Osteoblast (primary cell): ENCODE data around the gene PPFIA1. TPM values are rescaled to one million over a fixed set of nuclear protein-coding genes. Genes with fewer than 3 reads are reported as not detected.
"Not testable (repeated sequence)": the region's sequence is repeated elsewhere in the genome, so short reads cannot be mapped to it uniquely, and the experiment has no call there.

ENCODE experiments used
- DNase-seq: peaks from one replicate; pipeline ENCODE4 v3.0.0; 2011; ENCODE audit warnings: low spot score, mixed read lengths; ENCODE audit not compliant: insufficient read length; ENCODE audit errors: missing footprints
- H2AFZ ChIP-seq: 2 replicates; pipeline ENCODE4 v1.6.0; 2011; ENCODE audit warnings: mild to moderate bottlenecking, low read length
- H3K27ac ChIP-seq: 2 replicates; pipeline ENCODE4 v1.5.1; 2011; ENCODE audit warnings: mild to moderate bottlenecking, low read depth, low read length, moderate library complexity
- H3K27me3 ChIP-seq: 2 replicates; pipeline ENCODE4 v1.6.0; 2012; ENCODE audit warnings: mild to moderate bottlenecking, control low read depth, inconsistent platforms, low read length, moderate library complexity; ENCODE audit not compliant: insufficient read depth
- H3K36me3 ChIP-seq: 2 replicates; pipeline ENCODE4 v1.5.1; 2011; ENCODE audit warnings: mild to moderate bottlenecking, low read length, control low read depth, moderate library complexity; ENCODE audit not compliant: insufficient read depth
- H3K4me1 ChIP-seq: 2 replicates; pipeline ENCODE4 v1.5.1; 2011; ENCODE audit warnings: mild to moderate bottlenecking, low read length, control low read depth, moderate library complexity; ENCODE audit not compliant: insufficient read depth
- H3K4me2 ChIP-seq: 2 replicates; pipeline ENCODE4 v1.6.0; 2011; ENCODE audit warnings: mild to moderate bottlenecking, low read length; ENCODE audit not compliant: insufficient read depth
- H3K4me3 ChIP-seq: fragments of 200-600 bp; sonication (generic); 3 replicates; pipeline ENCODE4 v1.5.1; 2012; ENCODE audit warnings: mild to moderate bottlenecking, low read length, inconsistent platforms; ENCODE audit not compliant: insufficient read depth
- H3K79me2 ChIP-seq: 2 replicates; pipeline ENCODE4 v1.6.0; 2012; ENCODE audit warnings: mild to moderate bottlenecking, low read length, control low read depth, inconsistent platforms; ENCODE audit not compliant: insufficient read depth
- H3K9me3 ChIP-seq: 2 replicates; pipeline ENCODE4 v1.5.1; 2011; ENCODE audit warnings: low read depth, low read length, control low read depth
- H4K20me1 ChIP-seq: 2 replicates; pipeline ENCODE4 v1.6.0; 2012; ENCODE audit warnings: mild to moderate bottlenecking, low read length, control low read depth; ENCODE audit not compliant: insufficient read depth
- total RNA-seq: library from RNA; depleted of rRNA; stranded (reverse); fragments of >200 nt; gene quantifications from 2 replicates; pipeline ENCODE4 v1.2.3, GENCODE V29; 2012
- TF ChIP-seq, protein P1 (sequence below): IDR thresholded peaks from 2 replicates; pipeline ENCODE4 v1.5.1; 2011; ENCODE audit warnings: mild to moderate bottlenecking, low read depth, low read length, moderate library complexity; ENCODE audit errors: extremely low read depth

PPFIA1 gene
- total RNA-seq, 1 donor, result 110 TPM

DNA sequence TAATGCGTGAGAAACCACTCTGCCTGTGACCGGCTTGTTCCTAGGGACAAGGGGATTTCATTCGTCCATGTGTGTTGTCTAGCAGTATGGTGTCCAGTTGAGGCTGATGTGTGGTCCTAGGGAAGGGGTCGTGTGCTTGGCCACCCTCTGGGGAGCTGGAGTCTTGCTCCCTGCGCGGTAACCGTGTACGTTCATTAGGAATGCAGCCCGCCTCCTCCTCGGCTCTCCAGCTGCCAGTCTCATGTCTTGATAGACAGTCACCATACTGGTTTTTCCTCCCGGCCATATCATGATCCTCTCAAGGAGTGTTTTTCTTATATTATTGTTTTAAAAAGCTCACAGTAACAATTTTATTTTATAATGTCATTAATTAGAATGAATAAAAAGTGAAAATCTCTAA is 133.8 kb downstream of the PPFIA1 start:
- H2AFZ ChIP-seq, result no peak overlapping the region
- peaks cover 96% of the 10 kb centered on the region for H3K79me2 ChIP-seq
- TF ChIP-seq, protein P1, sequence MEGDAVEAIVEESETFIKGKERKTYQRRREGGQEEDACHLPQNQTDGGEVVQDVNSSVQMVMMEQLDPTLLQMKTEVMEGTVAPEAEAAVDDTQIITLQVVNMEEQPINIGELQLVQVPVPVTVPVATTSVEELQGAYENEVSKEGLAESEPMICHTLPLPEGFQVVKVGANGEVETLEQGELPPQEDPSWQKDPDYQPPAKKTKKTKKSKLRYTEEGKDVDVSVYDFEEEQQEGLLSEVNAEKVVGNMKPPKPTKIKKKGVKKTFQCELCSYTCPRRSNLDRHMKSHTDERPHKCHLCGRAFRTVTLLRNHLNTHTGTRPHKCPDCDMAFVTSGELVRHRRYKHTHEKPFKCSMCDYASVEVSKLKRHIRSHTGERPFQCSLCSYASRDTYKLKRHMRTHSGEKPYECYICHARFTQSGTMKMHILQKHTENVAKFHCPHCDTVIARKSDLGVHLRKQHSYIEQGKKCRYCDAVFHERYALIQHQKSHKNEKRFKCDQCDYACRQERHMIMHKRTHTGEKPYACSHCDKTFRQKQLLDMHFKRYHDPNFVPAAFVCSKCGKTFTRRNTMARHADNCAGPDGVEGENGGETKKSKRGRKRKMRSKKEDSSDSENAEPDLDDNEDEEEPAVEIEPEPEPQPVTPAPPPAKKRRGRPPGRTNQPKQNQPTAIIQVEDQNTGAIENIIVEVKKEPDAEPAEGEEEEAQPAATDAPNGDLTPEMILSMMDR, result no peak
- DNase-seq, result no peak
- no peaks in the 10 kb centered on the region for H3K9me3 ChIP-seq
- H4K20me1 ChIP-seq, result peaks cover 88% of the 10 kb centered on the region
- no peaks in the 10 kb centered on the region for H3K27me3 ChIP-seq
- H3K4me1 ChIP-seq, result peaks cover 19% of the 10 kb centered on the region
- peaks cover 52% of the 10 kb centered on the region for H3K36me3 ChIP-seq
- no peak overlapping the region for H3K4me2 ChIP-seq
- no peak overlapping the region for H3K4me3 ChIP-seq
- H3K27ac ChIP-seq, result no peak overlapping the region

GRCh38 chr11:70405679-70406395 is 135.3 kb downstream of the PPFIA1 start:
- TF ChIP-seq, protein P1, result no peak
- DNase-seq, result peak; percentile 51
- peaks cover 6% of the 10 kb centered on the region for H3K4me1 ChIP-seq
- H3K4me2 ChIP-seq, result no peak overlapping the region
- H3K4me3 ChIP-seq, result no peak overlapping the region
- H3K9me3 ChIP-seq, result no peaks in the 10 kb centered on the region
- no peak overlapping the region for H2AFZ ChIP-seq
- H3K27me3 ChIP-seq, result no peaks in the 10 kb centered on the region
- no peak overlapping the region for H3K27ac ChIP-seq
- peaks cover 78% of the 10 kb centered on the region for H4K20me1 ChIP-seq
- H3K79me2 ChIP-seq, result peaks cover 92% of the 10 kb centered on the region
- H3K36me3 ChIP-seq, result peaks cover 63% of the 10 kb centered on the region

DNA sequence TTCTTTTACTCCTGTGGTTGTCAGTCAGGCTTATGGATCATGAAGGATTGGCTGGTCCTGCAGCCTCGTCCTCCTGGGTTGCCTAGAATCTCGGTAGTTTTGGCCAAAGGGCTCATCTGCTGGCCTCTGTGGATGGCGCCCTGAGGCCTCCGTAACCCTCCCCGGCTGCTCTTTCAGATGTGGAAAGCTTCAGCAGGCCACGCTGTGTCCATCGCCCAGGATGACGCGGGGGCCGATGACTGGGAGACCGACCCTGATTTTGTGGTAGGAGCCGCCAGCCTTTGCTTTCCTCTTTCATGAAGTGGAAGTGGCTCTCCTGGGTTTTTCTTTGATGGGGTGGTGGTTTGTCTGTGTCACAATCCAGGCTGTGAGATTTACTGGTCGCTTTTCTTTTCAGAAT is 136.6 kb downstream of the PPFIA1 start:
- Histone ChIP-seq H4K20me1 (peaks cover 77% of the 10 kb centered on the region), H2AFZ (no peak overlapping the region), H3K79me2 (peaks cover 89% of the 10 kb centered on the region), H3K4me2 (no peak overlapping the region), H3K36me3 (peaks cover 71% of the 10 kb centered on the region), H3K4me1 (peaks cover 2% of the 10 kb centered on the region), H3K27ac (no peak overlapping the region), H3K27me3 (no peaks in the 10 kb centered on the region), H3K4me3 (no peak overlapping the region), H3K9me3 (no peaks in the 10 kb centered on the region)
- peak; percentile 10 for DNase-seq
- TF ChIP-seq, protein P1, result no peak

GRCh38 chr11:70407814-70408213 is 137.3 kb downstream of the PPFIA1 start:
- peak; percentile 9 for DNase-seq
- TF ChIP-seq, protein P1, result no peak
- Histone ChIP-seq H4K20me1 (peaks cover 75% of the 10 kb centered on the region), H2AFZ (no peak overlapping the region), H3K4me3 (no peak overlapping the region), H3K27me3 (no peaks in the 10 kb centered on the region), H3K79me2 (peaks cover 88% of the 10 kb centered on the region), H3K27ac (no peak overlapping the region), H3K36me3 (peaks cover 74% of the 10 kb centered on the region), H3K4me2 (no peak overlapping the region), H3K4me1 (no peaks in the 10 kb centered on the region), H3K9me3 (no peaks in the 10 kb centered on the region)

DNA sequence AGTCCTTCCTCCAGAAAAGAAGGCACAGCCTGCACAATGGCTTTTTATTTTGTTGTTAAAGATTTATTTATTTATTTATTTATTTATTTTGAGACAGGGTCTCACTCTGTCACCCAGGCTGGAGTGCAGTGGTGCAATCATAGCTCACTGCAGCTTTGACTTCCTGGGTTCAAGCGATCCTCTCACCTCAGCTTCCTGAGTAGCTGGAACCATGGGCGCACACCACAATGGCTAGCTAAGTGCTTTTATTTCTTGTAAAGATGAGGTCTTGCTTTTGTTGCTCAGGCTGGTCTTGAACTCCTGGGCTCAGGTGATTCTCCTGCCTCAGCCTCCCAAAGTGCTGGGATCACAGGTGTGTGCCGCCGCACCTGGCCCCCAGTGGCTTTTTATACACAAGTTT is 137.8 kb downstream of the PPFIA1 start:
- Histone ChIP-seq H4K20me1 (peaks cover 75% of the 10 kb centered on the region), H3K79me2 (peaks cover 88% of the 10 kb centered on the region), H3K36me3 (peaks cover 79% of the 10 kb centered on the region)
- DNase-seq, H3K4me2 ChIP-seq, H3K4me3 ChIP-seq, H3K9me3 ChIP-seq, H3K4me1 ChIP-seq, H2AFZ ChIP-seq, H3K27ac ChIP-seq, H3K27me3 ChIP-seq: not testable (repeated sequence)
